Calu3 (cell line): ENCODE data around the gene ASB3. TPM values are rescaled to one million over a fixed set of nuclear protein-coding genes. Genes with fewer than 3 reads are reported as not detected.

Source experiments
- BruUV-seq: library from RNA; stranded (reverse); fragments of 400-500 nt; replicated peaks from 2 replicates; lab custom pipeline; 2021; lab: Mats Ljungman, UMichigan
- CTCF ChIA-PET: fragments of 300-600 bp; sonication (Branson Sonifier 250); formaldehyde crosslinking; loops from one replicate; lab custom pipeline; 2022; ENCODE audit warnings: antibody characterized with exemption; lab: Charles Lee
- DNase-seq: peaks from one replicate; pipeline ENCODE4 v3.0.0; 2022
- H3K27ac Mint-ChIP-seq: one replicate; pipeline ENCODE4 v1.8.0; 2022; ENCODE audit warnings: mixed read lengths; ENCODE audit not compliant: unreplicated experiment
- H3K27me3 Mint-ChIP-seq: one replicate; pipeline ENCODE4 v1.8.0; 2022; ENCODE audit warnings: mixed read lengths; ENCODE audit not compliant: unreplicated experiment
- H3K36me3 Mint-ChIP-seq: one replicate; pipeline ENCODE4 v1.8.0; 2022; ENCODE audit warnings: mild to moderate bottlenecking, moderate library complexity, mixed read lengths; ENCODE audit not compliant: insufficient read depth, unreplicated experiment
- H3K4me1 Mint-ChIP-seq: one replicate; pipeline ENCODE4 v1.8.0; 2022; ENCODE audit warnings: mild to moderate bottlenecking, low read depth, mixed read lengths; ENCODE audit not compliant: unreplicated experiment
- H3K4me3 Mint-ChIP-seq: one replicate; pipeline ENCODE4 v1.8.0; 2022; ENCODE audit warnings: mild to moderate bottlenecking, low read depth, moderate library complexity, mixed read lengths; ENCODE audit not compliant: unreplicated experiment
- H3K9me3 Mint-ChIP-seq: one replicate; pipeline ENCODE4 v1.8.0; 2022; ENCODE audit warnings: low read depth, mixed read lengths; ENCODE audit not compliant: unreplicated experiment
- intact Hi-C: fragments of 100-400 bp; cut with micrococcal nuclease; formaldehyde crosslinking; loops from one replicate; pipeline ENCODE4 v1.10.0; 2022; ENCODE audit not compliant: unreplicated experiment
- total RNA-seq: library from RNA; stranded (reverse); gene quantifications from 2 replicates; pipeline ENCODE4 v1.2.3, GENCODE V29; 2022
- TF ChIP-seq, protein P1 (sequence below): fragments of 200-600 bp; IDR thresholded peaks from one replicate; pipeline ENCODE4 v1.8.0; 2022; ENCODE audit warnings: antibody characterized with exemption; ENCODE audit not compliant: unreplicated experiment

The ASB3 gene
- total RNA-seq, 1 experiment from 2014 or later: 15.8 TPM

DNA sequence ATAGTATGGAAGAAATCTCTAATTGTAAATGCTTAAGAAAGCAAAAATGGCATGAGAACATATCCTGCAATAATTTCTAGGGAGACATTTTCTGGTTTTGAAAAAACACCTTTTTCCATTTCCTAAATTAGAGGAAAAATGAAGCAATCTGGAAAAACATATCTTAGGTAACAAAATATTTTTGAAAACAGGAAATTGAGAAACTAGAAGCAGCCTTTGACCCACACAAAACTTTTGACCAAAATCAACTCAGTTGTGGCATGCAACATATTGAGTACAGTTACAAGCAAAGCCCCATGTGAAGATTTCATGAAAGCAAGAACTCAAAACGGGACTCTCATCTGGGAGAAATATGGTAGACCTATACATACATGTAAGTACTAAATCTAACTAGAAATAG, 47.7 kb downstream of the ASB3 start:
- H3K4me1 Mint-ChIP-seq: no peaks in the 10 kb centered on the region
- no peak for DNase-seq
- CTCF ChIA-PET: interaction anchor here (0.8 kb wide), 1 partner anchor 316 kb away, joined by 4 read pairs; no protein-coding TSS in a partner anchor
- BruUV-seq: no TSS peak
- no peak overlapping the region for H3K4me3 Mint-ChIP-seq
- H3K27me3 Mint-ChIP-seq: no peaks in the 10 kb centered on the region
- no peaks in the 10 kb centered on the region for H3K9me3 Mint-ChIP-seq
- H3K36me3 Mint-ChIP-seq: no peaks in the 10 kb centered on the region
- TF ChIP-seq, protein P1, sequence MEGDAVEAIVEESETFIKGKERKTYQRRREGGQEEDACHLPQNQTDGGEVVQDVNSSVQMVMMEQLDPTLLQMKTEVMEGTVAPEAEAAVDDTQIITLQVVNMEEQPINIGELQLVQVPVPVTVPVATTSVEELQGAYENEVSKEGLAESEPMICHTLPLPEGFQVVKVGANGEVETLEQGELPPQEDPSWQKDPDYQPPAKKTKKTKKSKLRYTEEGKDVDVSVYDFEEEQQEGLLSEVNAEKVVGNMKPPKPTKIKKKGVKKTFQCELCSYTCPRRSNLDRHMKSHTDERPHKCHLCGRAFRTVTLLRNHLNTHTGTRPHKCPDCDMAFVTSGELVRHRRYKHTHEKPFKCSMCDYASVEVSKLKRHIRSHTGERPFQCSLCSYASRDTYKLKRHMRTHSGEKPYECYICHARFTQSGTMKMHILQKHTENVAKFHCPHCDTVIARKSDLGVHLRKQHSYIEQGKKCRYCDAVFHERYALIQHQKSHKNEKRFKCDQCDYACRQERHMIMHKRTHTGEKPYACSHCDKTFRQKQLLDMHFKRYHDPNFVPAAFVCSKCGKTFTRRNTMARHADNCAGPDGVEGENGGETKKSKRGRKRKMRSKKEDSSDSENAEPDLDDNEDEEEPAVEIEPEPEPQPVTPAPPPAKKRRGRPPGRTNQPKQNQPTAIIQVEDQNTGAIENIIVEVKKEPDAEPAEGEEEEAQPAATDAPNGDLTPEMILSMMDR: no peak
- H3K27ac Mint-ChIP-seq: no peak overlapping the region
- intact Hi-C loops: no loop called here

GRCh38 chr2:53737091-53737490, 49.7 kb downstream of the ASB3 start:
- no peaks in the 10 kb centered on the region for H3K9me3 Mint-ChIP-seq
- DNase-seq: no peak
- no peaks in the 10 kb centered on the region for H3K4me1 Mint-ChIP-seq
- H3K27me3 Mint-ChIP-seq: no peaks in the 10 kb centered on the region
- TF ChIP-seq, protein P1: no peak
- intact Hi-C loops: no loop called here
- no peak overlapping the region for H3K27ac Mint-ChIP-seq
- BruUV-seq: no TSS peak
- H3K36me3 Mint-ChIP-seq: no peaks in the 10 kb centered on the region
- CTCF ChIA-PET: no interaction called here
- H3K4me3 Mint-ChIP-seq: no peak overlapping the region

DNA sequence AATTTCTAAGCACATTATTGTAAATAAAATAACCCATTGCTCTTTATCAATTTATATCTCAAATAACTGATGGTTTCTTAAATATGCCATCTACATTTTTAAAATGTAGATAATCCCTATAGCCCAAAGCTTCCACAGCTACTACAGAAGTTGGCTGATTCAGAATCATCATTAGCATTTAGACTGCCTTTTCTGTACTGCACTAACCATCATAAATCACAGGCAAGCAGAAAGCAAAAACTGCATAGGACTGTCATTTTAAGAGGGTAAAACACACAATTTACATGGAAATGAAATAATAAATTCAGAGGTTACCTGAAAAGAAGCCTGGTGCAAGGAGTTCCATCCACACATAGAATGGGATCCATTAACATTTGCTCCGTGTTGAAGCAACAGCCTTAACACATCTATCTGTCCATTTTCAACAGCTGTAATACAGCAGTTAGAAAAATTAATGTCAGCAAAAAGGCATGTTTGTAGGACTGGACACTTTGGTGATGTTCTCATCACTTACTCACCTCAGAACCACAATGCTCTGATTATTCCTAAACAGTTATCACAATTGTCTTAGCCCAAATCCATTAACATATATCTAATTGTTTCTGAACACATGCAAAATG, 57.5 kb downstream of the ASB3 start:
- no peaks in the 10 kb centered on the region for H3K9me3 Mint-ChIP-seq
- no peak overlapping the region for H3K4me3 Mint-ChIP-seq
- intact Hi-C loops: no loop called here
- no peak for DNase-seq
- H3K27me3 Mint-ChIP-seq: no peaks in the 10 kb centered on the region
- no TSS peak for BruUV-seq
- no peak overlapping the region for H3K27ac Mint-ChIP-seq
- no peaks in the 10 kb centered on the region for H3K4me1 Mint-ChIP-seq
- TF ChIP-seq, protein P1: no peak
- CTCF ChIA-PET: no interaction called here
- no peaks in the 10 kb centered on the region for H3K36me3 Mint-ChIP-seq

GRCh38 chr2:53727921-53728320, 58.8 kb downstream of the ASB3 start:
- Mint-ChIP-seq H3K9me3 (no peaks in the 10 kb centered on the region), H3K36me3 (no peaks in the 10 kb centered on the region), H3K27ac (no peak overlapping the region), H3K4me3 (no peak overlapping the region), H3K27me3 (no peaks in the 10 kb centered on the region), H3K4me1 (no peaks in the 10 kb centered on the region)
- CTCF ChIA-PET: no interaction called here
- no TSS peak for BruUV-seq
- DNase-seq: no peak
- TF ChIP-seq, protein P1: no peak
- intact Hi-C loops: no loop called here
